GM12874 (cell line): ENCODE measurements around the gene SEC14L6.

ENCODE experiments used
- CTCF ChIP-seq: IDR thresholded peaks from 2 replicates; pipeline ENCODE4 v1.5.1; 2011; ENCODE audit warnings: low read depth, mild to moderate bottlenecking, control low read depth, low read length, moderate library complexity; ENCODE audit not compliant: insufficient read depth

Gene SEC14L6

GRCh38 chr22:30546616-30547015, at the start of gene SEC14L6:
Gene SEC14L6 (minus strand): TSS chr22:30546741. CDS start chr22:30546682, 59 bp downstream.
- TF ChIP-seq CTCF, result no peak

GRCh38 chr22:30596199-30596598, 49.7 kb upstream of the SEC14L6 start:
- no peak for TF ChIP-seq CTCF

GRCh38 chr22:30591588-30592359, 45.2 kb upstream of the SEC14L6 start, which contains the start of gene PES1:
Gene PES1 (minus strand): TSS chr22:30591910. CDS start chr22:30591833, 77 bp downstream.
- TF ChIP-seq CTCF, result no peak

GRCh38 chr22:30591191-30591587, 44.6 kb upstream of the SEC14L6 start:
- no peak for TF ChIP-seq CTCF

GRCh38 chr22:30586414-30586813, 39.9 kb upstream of the SEC14L6 start:
- no peak for TF ChIP-seq CTCF

- TF ChIP-seq CTCF, result no peak
Observed at GRCh38 chr22:30584441-30584840, 37.9 kb upstream of the SEC14L6 start.

GRCh38 chr22:30582788-30583545, 36.4 kb upstream of the SEC14L6 start:
- no peak for TF ChIP-seq CTCF
